Left ventricle myocardium inferior (tissue), 1 donor: ENCODE results near the gene TSEN34. TPM values are rescaled to one million over a fixed set of nuclear protein-coding genes. Genes with fewer than 3 reads are reported as not detected.
"Not testable (repeated sequence)": the region's sequence is repeated elsewhere in the genome, so short reads cannot be mapped to it uniquely, and the experiment has no call there.

Source experiments
- DNase-seq: peaks from one replicate; pipeline ENCODE4 v3.0.0-alpha.2; 2020
- H3K27ac ChIP-seq: fragments of 200-600 bp; replicated peaks from 2 replicates; pipeline ENCODE4 v1.8.0; 2021
- H3K27me3 ChIP-seq: fragments of 200-600 bp; 2 replicates; pipeline ENCODE4 v1.8.0; 2021; ENCODE audit warnings: low read depth
- H3K36me3 ChIP-seq: fragments of 200-600 bp; 2 replicates; pipeline ENCODE4 v1.8.0; 2021
- H3K4me1 ChIP-seq: fragments of 200-600 bp; 2 replicates; pipeline ENCODE4 v1.8.0; 2021
- H3K4me3 ChIP-seq: fragments of 200-600 bp; 2 replicates; pipeline ENCODE4 v1.8.0; 2021; ENCODE audit warnings: mild to moderate bottlenecking, moderate library complexity
- H3K9me3 ChIP-seq: fragments of 200-600 bp; replicated peaks from 2 replicates; pipeline ENCODE4 v1.8.0; 2021
- intact Hi-C: fragments of 100-400 bp; cut with micrococcal nuclease; formaldehyde crosslinking; loops from one replicate; pipeline ENCODE4 v1.11.0; 2022
- total RNA-seq: library from RNA; stranded (reverse); fragmentation: NEBNext Ultra II Directional; extraction: Animal tissue kit (Norgen Biotek cat#: 25700); gene quantifications from one replicate; pipeline ENCODE4 v1.2.1, GENCODE V29; 2021
- TF ChIP-seq, protein P1 (sequence below): fragments of 200-600 bp; IDR thresholded peaks from 2 replicates; pipeline ENCODE4 v1.8.0; 2021; ENCODE audit warnings: antibody characterized with exemption, mild to moderate bottlenecking, borderline replicate concordance
- donor health status: DM: no; HTN: yes; CAD: no; lungs with severe emphysema.

The TSEN34 gene
- total RNA-seq, 1 donor from 2014 or later = 16.2 TPM

DNA sequence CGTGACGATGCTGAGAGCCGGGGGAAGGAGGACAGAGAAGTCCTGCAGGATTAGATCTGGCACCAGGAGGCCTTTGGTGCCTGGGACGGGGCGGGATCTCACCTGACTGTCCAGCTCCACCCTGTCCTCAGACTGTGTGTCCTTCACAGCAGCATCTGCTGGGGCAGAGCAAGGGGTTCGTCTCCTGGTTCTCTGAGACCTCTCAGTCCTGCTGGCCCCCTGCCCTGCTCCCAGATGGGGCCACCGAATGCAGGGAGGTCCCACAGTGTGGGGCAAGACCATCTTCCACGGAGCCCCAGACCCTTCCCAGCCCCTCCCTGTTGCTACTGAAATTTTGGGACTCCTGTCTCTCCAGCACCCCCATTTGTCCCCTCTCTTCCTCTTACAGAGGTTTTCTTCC is 27.2 kb downstream of the TSEN34 start:
- H3K4me3 ChIP-seq = no peak overlapping the region
- peaks cover 15% of the 10 kb centered on the region for H3K27me3 ChIP-seq
- H3K36me3 ChIP-seq = no peaks in the 10 kb centered on the region
- DNase-seq = no peak
- no peak overlapping the region for H3K27ac ChIP-seq
- intact Hi-C loops = no loop called here
- no peaks in the 10 kb centered on the region for H3K4me1 ChIP-seq
- TF ChIP-seq, protein P1, sequence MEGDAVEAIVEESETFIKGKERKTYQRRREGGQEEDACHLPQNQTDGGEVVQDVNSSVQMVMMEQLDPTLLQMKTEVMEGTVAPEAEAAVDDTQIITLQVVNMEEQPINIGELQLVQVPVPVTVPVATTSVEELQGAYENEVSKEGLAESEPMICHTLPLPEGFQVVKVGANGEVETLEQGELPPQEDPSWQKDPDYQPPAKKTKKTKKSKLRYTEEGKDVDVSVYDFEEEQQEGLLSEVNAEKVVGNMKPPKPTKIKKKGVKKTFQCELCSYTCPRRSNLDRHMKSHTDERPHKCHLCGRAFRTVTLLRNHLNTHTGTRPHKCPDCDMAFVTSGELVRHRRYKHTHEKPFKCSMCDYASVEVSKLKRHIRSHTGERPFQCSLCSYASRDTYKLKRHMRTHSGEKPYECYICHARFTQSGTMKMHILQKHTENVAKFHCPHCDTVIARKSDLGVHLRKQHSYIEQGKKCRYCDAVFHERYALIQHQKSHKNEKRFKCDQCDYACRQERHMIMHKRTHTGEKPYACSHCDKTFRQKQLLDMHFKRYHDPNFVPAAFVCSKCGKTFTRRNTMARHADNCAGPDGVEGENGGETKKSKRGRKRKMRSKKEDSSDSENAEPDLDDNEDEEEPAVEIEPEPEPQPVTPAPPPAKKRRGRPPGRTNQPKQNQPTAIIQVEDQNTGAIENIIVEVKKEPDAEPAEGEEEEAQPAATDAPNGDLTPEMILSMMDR = no peak
- no peaks in the 10 kb centered on the region for H3K9me3 ChIP-seq

DNA sequence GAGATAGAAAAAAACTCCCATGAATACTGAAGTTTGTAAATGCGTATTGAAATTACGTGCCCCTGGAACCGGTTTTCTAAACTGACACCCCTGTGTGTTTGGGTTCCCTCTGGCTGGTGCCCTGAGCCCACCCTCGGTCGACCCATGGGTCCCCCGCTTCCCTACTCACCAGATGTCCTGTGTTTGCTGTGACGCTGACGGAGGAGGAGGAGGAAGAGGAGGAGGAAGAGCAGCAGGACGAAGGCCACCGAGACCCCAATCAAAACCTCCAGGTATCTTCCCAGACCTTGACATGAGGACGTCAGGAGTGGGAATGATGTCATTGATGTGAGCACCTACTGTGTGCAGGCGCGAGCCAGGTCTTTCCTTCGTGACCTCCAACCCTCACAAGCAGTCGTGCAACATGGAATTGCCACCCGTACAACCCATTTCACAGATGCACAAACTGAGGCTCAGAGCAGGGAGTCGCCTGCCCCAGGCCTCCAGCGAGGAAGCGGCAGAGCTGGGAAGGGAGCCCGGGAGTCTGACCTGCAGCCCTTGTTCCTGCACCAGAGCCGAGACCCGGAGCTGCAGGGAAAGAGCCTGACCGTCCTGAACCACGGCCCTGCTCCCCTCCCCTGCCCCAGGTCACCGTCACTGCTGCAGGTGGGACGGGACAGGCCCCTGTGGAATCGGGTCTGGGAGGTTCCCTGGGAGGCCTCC is 28.0 kb downstream of the TSEN34 start:
- no peak overlapping the region for H3K27ac ChIP-seq
- peaks cover 23% of the 10 kb centered on the region for H3K27me3 ChIP-seq
- H3K9me3 ChIP-seq = no peaks in the 10 kb centered on the region
- H3K36me3 ChIP-seq = no peaks in the 10 kb centered on the region
- H3K4me1 ChIP-seq = no peaks in the 10 kb centered on the region
- intact Hi-C loops = no loop called here
- TF ChIP-seq, protein P1 = no peak
- no peak overlapping the region for H3K4me3 ChIP-seq
- no peak for DNase-seq

DNA sequence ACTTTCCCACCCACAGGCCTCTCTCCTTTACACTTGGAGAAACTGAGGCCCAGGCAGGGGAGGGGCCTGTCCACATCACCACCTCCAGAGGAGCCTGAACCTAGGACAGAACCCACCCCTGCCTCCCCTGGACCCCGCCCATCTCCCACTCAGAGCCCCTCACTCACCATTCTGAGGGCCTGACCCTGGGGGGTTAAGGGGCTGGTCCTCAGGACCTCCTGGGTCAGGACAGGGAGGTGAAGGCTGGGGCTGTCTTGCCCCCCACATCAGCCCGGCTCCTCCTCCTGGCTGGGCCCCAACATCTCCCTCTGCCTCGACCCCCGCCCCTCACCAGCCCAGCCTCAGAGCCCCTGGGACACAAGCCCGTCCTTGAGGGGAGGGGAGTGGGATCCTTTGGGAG is 28.6 kb downstream of the TSEN34 start:
- H3K36me3 ChIP-seq, H3K9me3 ChIP-seq, H3K27ac ChIP-seq, DNase-seq, intact Hi-C loops, H3K4me3 ChIP-seq, H3K4me1 ChIP-seq: not testable (repeated sequence)
- H3K27me3 ChIP-seq = peaks cover 24% of the 10 kb centered on the region

DNA sequence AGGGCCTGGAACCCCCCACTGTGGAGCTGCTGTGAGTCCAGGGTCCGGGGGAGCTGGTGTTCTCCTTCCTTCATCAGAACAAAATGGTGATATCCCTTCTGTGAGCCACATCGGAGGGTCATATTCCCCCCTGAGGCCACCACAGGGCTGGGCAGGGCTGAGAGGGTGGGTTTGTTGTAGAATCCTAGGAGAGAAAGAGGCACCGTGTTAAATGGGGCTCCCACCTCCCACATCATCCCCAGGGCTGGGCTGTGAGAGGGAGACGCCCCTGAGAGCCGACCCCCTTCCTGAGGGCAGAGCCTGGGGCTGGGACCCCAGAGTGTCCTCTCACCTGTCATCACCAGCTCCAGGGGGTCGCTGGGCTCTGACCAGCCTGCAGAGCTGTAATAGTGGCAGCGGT is 30.8 kb downstream of the TSEN34 start:
- intact Hi-C loops = not testable (repeated sequence)

DNA sequence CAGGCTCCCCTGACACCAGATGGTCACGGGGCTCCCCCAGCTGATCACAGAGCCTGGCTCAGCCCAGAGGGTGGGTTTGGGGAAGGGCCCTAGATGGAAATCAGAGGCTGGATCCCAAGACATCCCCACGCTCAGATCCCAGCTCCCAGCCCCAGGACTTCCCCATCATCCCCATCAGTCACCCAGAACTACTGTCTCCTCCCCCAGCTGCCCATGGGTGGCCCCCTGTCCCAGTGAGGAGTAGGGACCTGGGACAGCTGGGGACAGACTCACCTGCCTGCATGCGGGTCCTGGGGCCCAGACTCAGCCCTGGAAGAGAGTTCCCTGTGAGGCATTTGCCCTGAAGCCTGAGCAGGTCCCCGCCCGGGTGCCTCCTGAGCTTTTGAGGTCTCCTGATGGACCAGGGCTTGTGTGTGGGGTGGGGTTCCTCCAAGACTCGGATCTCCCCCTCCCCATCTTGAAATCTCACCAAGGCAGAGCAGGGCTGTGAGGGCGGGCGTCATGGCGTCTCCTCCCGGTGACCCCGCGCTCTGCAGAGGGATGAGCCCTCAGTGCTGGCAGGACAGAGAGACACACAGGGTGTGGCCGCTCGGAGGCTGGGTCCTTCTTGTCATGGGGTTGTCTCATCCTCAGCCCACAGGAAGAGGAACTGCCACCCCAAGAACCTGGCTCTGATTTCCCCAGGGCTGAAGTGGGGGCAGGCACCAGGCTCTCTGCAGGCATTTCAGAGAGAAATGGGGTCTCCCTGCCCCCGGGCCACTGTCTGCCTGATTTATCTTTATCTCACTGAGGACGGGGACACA is 31.6 kb downstream of the TSEN34 start, which contains the start of gene LILRB3:
LILRB3 (minus strand) TSS at position 534 of the 803 bp plus-strand sequence; CDS start at position 503, 31 bp downstream.
- H3K36me3 ChIP-seq, H3K4me1 ChIP-seq, H3K27ac ChIP-seq, H3K9me3 ChIP-seq, intact Hi-C loops, DNase-seq: not testable (repeated sequence)
- Histone ChIP-seq H3K4me3 (peak within 1 kb of the TSS; percentile 29), H3K27me3 (peaks cover 35% of the 10 kb centered on the region)

More for the DNA sequence above, 30.8 kb downstream of the TSEN34 start:
- H3K4me1 ChIP-seq, H3K4me3 ChIP-seq, H3K9me3 ChIP-seq, DNase-seq, H3K36me3 ChIP-seq, H3K27ac ChIP-seq: not testable (repeated sequence)
- H3K27me3 ChIP-seq = peaks cover 30% of the 10 kb centered on the region

DNA sequence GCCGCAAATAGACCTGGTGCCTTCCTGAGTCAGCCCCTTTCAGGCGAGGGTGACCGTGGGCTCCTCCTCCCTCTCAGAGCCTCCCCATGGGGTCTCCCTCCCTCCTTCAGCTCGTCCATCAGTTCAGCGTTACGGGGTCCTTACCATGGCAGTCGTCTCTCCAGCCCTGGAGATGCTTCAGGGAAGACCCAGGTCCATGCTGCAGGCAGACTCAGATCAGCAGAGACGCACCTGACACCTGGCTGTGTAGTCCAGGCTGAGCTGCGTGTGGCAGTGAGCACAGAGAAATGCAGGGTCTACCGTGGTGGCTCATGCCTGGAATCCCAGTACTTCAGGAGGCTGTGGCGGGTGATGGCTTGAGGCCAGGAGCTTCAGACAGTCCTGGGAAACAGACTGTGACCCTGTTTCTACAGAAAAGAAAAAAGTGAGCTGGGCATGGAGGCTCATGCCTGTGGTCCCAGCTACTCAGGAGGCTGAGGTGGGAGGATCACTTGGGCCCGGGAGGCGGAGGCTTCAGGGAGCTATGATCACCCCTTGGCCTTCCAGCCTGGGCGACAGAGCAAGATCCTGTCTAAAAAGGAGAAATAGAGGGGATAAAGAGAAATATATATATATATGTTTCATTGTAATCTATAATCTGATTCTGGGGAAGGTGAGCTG is 32.3 kb downstream of the TSEN34 start:
- H3K27ac ChIP-seq, H3K9me3 ChIP-seq, DNase-seq, H3K36me3 ChIP-seq, H3K4me1 ChIP-seq, H3K4me3 ChIP-seq, intact Hi-C loops: not testable (repeated sequence)
- H3K27me3 ChIP-seq = peaks cover 42% of the 10 kb centered on the region

DNA sequence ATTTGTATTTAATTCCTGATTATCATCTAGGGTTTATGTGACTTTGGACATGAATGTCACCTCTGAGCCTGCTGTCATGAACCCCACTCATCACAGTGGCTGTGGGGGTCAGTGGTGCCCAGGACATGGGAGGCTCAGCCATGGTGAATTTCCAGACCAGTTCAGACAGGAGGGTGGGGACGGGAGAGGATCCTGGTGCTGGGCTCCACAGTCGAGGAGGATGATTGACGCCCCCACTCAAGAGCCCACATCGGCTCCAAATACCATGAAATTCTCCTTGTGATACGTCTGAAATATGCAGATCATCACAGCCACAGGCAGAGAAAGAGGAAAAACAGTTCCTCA is 32.8 kb downstream of the TSEN34 start:
- peaks cover 43% of the 10 kb centered on the region for H3K27me3 ChIP-seq
- intact Hi-C loops, H3K36me3 ChIP-seq, DNase-seq, H3K27ac ChIP-seq, H3K4me1 ChIP-seq, H3K4me3 ChIP-seq, H3K9me3 ChIP-seq: not testable (repeated sequence)

DNA sequence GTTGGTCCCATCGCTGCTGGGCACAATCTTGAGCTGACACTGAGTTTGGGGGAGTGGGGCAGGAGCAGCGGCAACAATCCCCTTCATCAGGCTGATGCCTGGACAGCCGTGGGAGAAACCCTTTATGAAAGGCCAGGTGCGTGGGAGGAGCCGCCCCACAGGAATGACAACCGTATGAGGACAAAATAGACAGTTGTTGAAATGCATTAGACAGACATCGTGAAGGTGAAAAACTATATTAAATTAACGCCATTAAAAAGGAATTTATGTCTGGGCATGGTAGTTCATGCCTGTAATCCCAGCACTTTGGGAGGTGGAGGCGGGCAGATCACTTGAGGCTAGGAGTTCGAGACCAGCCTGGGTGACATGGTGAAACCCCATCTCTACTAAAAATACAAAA is 33.5 kb downstream of the TSEN34 start:
- peaks cover 47% of the 10 kb centered on the region for H3K27me3 ChIP-seq
- H3K9me3 ChIP-seq, intact Hi-C loops, H3K4me1 ChIP-seq, H3K36me3 ChIP-seq, H3K4me3 ChIP-seq, H3K27ac ChIP-seq, DNase-seq: not testable (repeated sequence)
